GM21515 (cell line): ENCODE measurements around the gene TPSB2.
"Not testable (repeated sequence)": the region's sequence is repeated elsewhere in the genome, so short reads cannot be mapped to it uniquely, and the experiment has no call there.

Source experiments
- ATAC-seq: cut with Tn5 transposase; IDR thresholded peaks from one replicate; pipeline ENCODE4 v1.9.1; 2021; ENCODE audit not compliant: unreplicated experiment

Gene TPSB2

GRCh38 chr16:1206786-1207185 is 23.2 kb downstream of the TPSB2 start:
- ATAC-seq: no peak

- ATAC-seq: no peak
Observed at GRCh38 chr16:1206326-1206725, 23.7 kb downstream of the TPSB2 start.

GRCh38 chr16:1204933-1205332 is 25.1 kb downstream of the TPSB2 start:
- no peak for ATAC-seq

GRCh38 chr16:1202274-1202673 is 27.7 kb downstream of the TPSB2 start:
- no peak for ATAC-seq

- ATAC-seq: no peak
Observed at GRCh38 chr16:1201444-1201843, 28.5 kb downstream of the TPSB2 start.

GRCh38 chr16:1200014-1200627 is 29.9 kb downstream of the TPSB2 start:
- ATAC-seq: no peak

- no peak for ATAC-seq
Observed at GRCh38 chr16:1199347-1200013, 30.5 kb downstream of the TPSB2 start.

GRCh38 chr16:1198671-1199346 is 31.2 kb downstream of the TPSB2 start:
- ATAC-seq: not testable (repeated sequence)

GRCh38 chr16:1198194-1198593 is 31.8 kb downstream of the TPSB2 start:
- no peak for ATAC-seq

GRCh38 chr16:1197237-1197866 is 32.6 kb downstream of the TPSB2 start:
- no peak for ATAC-seq

GRCh38 chr16:1196494-1196893 is 33.5 kb downstream of the TPSB2 start:
- no peak for ATAC-seq

GRCh38 chr16:1195393-1195666 is 34.7 kb downstream of the TPSB2 start:
- no peak for ATAC-seq

- ATAC-seq: no peak
Observed at GRCh38 chr16:1194665-1195392, 35.2 kb downstream of the TPSB2 start.

GRCh38 chr16:1193825-1194581 is 36.0 kb downstream of the TPSB2 start:
- ATAC-seq: no peak

GRCh38 chr16:1193143-1193824 is 36.7 kb downstream of the TPSB2 start:
- no peak for ATAC-seq

- no peak for ATAC-seq
Observed at GRCh38 chr16:1192384-1193073, 37.5 kb downstream of the TPSB2 start.

- ATAC-seq: not testable (repeated sequence)
Observed at GRCh38 chr16:1190789-1191188, 39.2 kb downstream of the TPSB2 start.

- ATAC-seq: no peak
Observed at GRCh38 chr16:1189455-1189854, 40.5 kb downstream of the TPSB2 start.

GRCh38 chr16:1188432-1189189 is 41.4 kb downstream of the TPSB2 start:
- ATAC-seq: no peak
